Effector CD8-positive, alpha-beta T cell (primary cell): Measurements from ENCODE around the gene TRIM62.

Experiments
- DNase-seq: peaks from one replicate; lab custom pipeline; 2025; lab: John Stamatoyannopoulos, UW

TRIM62 gene

DNA sequence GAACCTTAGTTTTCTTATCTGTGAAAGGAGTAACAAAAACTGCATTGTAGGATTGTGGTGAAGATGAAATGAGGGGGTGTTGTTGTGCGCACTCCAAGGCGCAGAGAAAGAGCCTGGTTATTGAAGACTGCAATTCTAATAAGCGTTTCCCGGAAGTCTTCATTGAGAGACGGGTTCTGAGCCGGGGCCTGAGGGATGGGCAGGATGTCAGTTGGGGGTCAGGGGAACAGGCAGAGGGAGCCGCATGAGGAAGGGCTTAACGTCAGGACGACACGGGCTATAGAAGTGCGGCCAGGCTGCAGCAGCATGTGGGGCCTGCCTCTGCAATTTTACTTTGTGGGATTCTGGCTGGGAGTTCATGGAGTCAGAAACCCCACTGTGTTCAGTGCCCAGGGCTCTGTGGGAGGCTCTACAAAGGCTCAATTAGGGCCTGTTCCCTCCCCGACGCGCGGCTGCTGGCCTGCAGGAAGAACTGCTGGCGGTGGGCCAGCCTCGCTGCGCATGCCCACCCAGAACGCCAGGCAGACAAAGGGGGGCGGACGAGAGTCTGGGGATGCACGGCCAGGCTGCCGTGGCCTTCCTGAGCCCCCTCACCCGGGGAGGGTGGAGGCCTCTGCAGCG is 20.7 kb downstream of the TRIM62 start:
- DNase-seq: no peak

DNA sequence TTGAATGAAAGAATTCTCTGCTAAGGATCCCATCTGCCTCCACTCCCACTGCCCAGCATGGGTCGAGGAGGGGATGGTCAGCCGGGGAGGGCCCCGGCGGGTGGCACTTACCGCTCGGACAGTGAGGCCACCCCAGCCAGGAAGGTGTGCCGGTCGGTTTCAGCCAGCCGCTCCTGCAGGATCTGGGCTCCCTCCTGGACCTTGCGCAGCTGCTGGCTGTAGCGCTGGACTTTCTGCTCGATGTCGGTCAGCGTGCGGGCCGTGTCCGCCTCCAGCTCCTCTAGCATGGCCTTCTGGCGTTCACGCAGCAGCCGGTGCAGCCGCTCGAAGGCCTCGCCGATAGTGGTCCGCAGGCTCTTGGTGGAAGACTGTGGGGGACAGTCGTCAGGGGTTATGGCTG is 22.3 kb downstream of the TRIM62 start:
- no peak for DNase-seq

DNA sequence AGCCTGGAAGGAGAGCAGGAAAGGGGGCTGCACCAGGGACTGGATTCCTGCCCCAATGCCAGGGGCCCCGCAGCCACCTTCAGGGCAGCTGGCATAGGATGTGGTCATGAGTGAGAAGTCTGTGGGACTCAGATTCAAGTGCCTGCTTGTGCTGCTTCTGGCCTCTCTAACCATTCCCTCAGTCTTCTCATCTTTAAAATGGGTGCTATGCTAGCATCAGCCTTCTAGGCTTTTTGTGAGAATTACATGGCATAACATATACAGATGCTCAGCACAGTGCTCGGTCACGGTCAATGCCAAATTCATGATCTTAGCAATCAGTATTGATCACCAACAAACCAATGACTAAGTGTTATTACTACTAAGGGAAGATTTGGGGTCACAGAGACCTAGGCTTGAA is 23.5 kb downstream of the TRIM62 start:
- DNase-seq: no peak

DNA sequence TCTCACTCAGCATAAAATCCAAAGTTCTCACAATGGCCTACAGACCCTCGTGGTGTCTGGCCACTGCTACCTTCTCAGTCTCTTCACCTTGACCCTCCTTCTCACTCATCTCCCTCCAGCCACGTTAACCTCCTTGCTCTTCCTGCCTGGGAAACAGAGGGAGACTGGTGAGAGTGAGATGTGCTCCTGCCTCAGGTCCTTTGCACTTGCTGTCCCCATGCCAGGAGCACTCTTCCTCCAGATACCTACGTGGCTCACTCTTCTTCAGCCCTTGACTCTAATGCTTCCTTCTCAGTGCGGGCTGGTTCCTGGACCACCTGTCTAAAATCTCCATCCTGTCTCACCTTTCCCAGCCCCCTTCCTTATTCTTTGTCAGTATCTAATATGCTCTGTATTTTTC is 24.7 kb downstream of the TRIM62 start:
- DNase-seq: no peak

DNA sequence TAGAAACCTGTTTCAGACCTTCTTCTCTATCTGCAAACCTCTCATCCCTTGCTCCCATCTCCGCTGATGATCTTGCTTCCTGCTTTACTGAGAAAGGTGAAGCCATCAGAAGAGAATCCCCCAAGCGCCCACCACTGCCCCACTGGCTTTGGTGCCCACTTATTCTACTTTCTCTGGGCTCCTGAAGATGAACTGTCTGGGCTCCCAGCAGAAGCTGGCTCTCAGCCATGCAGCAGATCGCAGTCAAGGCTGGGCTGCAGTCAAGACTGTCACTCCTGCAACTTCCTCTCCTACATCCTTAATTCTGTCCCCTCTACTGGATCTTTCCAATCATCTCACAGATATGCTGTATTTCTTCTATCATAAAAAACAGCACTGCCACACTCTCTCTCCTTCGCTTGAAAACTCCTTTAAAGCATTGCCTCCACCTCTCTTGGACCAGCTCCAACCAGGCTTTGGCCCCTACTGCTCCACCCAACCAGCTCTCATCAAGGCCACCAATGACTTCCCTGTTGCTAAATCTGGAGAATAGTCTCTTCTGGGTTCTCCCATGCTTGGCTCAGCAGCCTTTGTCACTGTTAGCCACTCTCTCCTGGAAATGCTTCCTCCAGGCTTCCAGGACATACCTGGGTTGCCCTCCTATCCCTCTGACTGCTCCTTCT is 25.8 kb downstream of the TRIM62 start:
- DNase-seq: no peak

DNA sequence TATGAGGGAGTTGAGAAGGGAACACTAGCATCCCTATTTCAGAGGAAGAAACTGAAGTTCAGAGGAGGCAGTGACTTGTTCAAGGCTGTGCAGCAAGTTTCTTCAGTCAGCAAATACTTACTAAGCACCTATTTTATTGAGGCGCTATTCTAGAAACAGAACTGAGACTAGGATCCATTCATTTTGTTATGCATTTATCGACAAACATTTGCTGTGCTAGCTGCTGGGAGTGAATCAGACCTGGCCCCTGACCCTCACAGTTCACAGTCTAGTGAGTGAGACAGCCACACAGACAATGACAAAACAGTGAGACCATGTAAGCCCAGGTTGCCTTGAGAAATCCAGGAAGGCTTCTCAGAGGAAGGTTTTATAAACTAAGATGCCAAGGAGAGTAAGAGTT is 28.2 kb downstream of the TRIM62 start:
- no peak for DNase-seq

DNA sequence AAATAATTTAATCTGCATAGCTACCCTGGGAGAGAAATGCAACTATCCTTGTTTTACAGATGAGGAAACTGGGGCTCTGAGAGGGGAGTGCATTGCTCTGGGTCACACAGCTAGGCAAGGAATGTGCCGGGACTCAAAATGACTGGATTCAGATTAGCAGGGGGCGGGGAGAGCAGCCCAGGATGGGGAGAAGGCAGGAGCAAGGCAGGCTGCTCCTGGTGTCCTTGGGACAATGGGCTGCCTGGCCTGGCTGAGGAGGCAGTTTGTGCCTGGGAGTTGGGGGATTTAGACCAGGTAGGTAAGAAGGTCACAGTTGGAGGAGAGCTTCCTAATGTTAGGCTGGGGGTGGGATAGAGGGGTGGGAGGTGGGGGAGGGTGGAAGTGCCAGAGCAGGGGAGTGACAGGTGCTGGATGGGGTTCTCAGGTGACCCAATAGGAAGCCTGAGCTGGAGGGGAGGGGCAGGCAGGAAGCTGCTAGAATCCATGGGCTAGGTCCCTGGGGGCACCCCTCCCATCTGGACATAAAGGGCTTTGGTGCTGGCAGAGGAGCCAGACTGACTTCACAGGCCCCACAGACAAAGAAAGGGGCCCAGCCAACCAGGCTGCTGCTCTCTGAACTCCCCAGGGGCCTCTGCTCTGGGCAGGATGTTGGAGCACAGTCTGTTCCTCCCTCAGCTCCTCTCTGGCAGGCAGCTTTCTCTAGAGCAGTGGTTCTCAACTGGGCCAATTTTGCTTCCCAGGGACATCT is 29.0 kb downstream of the TRIM62 start:
- no peak for DNase-seq

DNA sequence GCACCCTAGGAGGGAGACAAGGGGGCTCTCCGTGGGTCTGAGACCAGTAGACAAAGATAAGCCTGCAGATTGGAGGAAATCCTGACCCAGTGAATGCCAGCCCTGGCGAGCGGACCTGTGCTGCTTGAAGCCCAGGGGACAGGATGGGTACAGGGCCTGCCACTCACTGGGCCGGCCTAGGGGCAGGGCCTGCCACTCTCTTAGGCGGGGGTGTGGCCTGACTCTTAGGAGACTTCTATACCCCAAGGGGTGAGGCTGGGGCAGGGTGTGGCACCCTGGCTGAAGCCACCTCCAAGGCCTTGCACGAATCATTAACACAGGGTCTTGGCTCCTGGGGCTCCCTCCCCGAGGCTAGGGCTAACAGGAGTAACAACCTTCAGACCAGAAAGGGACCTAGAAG is 30.7 kb downstream of the TRIM62 start:
- no peak for DNase-seq

DNA sequence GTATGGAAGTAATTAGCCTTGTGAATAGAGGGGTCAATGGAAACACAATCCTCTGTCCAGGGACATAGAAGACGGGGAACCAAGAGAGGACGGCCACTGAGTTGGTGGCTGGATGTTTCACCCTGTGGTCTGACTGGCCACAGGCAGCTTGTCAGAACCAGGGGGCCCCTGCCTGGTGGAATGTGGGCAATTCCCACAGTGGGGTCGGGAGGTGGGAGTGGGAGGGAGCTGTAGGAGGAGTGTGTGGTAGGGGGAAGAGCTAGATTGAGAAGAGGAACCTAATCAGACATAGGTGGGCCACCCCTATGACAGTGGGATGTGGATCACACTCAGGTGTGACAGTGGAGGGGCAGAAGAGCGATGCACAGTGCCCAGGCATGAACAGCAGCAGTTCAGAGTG is 31.3 kb downstream of the TRIM62 start:
- no peak for DNase-seq

DNA sequence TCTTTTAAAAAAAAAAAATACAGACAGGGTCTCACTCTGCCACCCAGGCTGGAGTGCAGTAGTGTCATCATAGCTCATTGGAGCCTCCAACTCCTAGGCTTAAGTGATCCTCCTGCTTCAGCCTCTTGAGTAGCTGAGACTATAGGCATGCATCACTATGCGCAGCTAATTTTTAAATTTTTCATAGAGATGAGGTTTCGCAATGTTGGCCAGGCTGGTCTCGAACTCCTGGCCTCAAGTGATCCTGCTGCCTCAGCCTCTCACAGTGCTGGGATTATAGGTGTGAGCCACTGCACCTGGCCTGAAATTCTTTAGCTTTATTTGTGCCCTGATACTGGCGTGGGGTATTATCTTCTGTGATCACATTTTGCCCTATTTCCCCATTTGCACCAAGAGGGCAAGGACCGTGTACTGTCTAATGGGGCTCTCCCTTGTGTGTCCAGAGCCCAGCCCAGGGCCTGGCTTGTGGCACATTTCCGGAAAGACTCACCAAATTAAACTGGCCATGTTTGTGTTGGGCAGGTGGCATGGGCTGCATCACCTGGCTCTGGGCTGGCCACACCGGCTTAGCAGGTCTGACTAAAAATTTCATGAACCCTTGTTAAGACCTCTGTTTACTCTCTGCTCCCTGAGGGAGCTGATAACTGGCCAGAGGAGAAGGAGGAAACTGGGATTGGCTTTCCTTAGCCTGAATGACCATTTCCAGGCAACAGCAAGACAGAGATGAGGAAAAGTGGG is 32.2 kb downstream of the TRIM62 start:
- no peak for DNase-seq

DNA sequence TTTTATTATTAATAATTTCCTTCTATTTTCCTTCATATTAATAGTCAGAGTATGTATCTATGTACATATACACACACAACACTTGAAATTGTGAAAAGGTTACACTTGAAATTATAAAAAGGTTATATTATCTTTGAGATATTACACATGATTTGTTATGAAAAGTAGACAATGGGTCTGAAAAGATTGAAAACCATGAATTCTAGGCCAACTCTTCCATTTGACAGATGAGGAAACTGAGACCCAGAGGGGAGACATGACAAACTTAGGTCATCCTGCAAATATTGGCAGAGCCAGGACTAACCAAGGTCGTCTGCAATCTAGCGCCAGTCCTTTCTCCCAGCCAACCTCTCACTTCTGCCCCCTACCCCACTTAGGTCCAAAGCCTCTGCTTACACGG is 33.2 kb downstream of the TRIM62 start:
- DNase-seq: no peak

DNA sequence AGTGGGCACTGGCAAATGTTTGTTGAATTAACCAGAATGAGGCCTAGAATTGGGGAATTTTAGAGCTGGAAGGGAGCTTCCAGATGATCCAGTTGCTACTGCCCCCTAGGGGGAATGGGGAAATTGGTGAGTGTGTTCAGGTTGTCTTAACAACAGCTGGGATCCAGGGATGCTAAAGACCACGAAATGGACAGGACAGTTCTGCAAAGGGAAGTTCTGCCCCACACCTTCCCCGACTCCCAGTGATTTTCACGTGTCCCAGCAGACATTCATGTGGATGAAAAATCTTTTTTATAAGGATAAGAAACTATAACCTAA is 33.9 kb downstream of the TRIM62 start:
- no peak for DNase-seq

DNA sequence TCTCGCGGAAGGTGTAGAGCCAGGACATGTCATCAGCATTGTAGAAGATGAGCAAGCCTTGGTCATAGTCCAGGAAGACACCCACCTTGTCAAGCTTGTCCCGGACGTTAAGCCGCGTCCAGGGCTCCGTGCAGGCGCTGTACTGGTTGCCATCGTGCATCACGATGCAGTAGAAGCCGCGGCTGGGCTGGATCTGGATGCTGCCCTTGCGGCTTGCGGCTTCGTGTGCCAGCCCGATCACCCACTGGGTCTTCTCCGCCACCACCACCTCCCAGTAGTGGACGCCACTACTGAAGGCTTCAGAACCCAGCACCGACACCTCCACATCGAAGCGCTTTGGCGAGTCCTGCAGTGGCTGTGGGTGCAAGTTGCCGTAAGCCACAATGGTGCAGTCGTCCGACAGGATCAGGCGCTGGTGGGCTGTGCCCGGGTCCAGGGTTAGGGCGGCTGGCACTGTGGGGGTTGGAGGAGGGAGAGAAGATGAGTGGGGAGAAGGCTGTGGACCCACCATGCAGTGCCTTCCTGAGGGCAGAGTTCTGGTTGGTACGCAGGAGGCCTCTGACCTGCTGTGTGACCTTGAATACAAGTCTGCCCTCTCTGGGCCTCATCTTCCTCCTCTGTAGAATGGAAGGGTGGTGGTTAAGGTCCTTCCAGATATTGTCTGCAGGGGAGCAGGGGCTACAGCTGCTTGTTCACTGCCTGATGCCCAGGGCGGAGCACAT is 34.4 kb downstream of the TRIM62 start:
- no peak for DNase-seq

DNA sequence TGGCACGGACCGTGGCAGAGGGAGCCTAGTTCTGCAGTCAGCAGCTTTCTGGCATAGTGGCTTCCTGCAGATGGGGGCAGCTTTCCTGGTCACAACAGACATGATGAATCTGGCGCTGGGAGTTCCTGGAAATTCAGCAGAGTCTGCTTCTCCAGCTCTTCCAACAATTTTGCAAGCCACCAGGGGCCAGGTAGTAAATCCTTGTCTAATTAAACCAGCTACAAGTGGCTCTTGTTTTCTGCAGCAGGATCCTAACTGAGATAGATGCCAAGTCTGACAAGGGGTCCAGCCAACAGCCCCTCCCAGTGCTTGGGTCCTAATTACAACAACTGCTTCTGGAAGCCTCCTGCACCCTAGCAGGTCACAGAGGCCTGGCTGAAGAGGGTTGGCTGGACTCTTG is 35.8 kb downstream of the TRIM62 start:
- no peak for DNase-seq

DNA sequence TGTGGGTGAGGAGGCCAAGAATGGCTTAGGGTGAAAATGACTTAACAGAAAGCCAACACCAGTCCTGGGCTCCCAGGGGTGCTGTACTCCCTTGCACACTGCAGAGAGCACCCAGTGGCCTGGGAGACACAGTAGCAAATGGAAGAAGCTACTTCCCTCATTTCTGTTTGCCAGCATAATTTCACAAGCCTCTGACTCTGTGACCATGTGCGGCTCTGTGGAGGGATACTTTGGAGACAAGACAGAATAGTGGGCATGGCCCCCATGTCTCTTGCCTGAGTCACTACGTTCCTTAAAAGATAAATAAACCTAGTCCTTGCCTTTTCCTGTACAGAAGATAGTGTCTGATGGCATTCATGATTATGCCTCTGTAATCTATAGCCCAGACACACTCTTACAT is 38.1 kb downstream of the TRIM62 start:
- DNase-seq: no peak

DNA sequence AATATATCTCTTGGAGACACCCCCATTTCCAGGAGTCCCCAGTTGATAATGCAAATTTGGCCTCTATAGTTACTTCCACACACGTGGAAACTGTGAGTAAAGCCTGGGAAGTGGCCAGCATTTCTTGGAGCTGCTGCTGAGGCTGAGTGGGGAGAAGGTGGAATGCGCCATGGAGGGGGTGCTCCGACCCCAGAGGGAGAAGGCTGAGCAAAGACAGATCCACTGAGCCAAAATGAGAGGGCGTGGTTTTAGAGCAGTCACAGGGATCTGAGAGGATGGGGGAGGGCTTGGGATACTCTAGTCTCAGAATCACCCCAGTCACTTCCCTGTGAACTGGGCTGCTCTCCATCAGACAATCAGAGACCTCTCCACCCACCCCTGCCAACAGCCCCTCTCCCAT is 38.7 kb downstream of the TRIM62 start:
- DNase-seq: no peak

DNA sequence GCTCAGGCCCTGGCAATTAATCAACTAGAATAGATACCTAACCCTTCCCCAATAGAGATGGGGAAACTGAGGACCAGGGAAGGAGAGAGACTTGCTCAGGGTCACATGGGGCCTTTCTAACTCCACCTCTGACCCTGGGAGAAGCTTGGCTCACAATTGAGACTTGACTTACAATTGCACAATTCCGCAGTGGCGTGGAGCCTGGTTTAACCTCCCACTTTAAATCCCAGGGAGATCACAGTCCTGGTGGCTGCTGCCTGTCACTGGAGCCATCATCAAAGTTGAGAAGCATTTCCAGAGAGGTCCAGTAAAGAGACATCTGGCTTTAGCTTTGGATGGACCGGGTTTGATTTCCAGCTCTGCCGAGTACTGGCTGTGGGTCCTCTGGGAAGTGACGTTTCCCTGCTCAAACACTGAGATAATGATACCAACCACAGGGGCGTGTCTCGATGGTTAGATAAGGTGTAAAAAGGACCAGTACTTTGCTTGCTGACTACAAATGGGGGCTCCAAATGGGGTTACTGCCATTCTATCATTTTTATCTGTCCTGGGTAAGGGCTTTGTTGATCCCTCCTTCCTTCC is 39.3 kb downstream of the TRIM62 start:
- no peak for DNase-seq

DNA sequence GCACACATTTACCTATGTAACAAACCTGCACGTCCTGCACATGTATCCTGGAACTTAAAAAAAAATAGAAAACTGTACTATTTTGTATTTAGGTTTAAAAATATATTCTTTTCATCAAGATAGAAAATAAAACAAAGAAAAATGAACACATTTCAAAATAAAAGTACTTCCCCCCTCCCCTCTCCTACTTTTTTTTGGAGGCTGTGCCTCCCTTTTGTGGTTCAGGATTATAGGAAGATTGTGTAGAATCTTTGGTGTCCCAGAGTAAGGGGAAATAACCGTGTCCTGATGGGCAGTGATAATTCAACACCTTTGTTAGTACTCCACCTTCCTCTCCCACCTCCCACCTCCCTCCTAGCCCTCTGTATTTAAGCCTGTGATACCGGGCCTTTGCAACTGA is 40.1 kb downstream of the TRIM62 start:
- no peak for DNase-seq

DNA sequence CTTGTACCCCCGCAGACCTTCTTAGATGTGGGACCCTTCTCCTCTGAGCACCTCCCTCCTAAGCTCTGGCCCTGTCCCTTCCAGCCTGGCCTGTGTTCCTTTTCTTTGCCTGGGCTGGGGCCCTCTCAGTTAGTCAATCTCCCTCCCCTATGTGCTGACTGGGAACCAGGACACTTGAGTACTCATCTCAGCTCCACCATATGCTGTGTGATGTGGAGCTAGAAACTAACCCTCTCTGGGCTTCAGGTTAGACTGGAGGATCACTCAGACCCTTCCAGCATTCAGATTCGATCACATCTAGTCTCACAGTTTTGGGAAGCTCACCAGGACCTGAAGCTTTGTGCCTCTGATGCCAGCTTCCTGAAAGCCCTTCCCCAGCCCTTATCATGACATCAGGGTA is 40.6 kb downstream of the TRIM62 start:
- DNase-seq: no peak

DNA sequence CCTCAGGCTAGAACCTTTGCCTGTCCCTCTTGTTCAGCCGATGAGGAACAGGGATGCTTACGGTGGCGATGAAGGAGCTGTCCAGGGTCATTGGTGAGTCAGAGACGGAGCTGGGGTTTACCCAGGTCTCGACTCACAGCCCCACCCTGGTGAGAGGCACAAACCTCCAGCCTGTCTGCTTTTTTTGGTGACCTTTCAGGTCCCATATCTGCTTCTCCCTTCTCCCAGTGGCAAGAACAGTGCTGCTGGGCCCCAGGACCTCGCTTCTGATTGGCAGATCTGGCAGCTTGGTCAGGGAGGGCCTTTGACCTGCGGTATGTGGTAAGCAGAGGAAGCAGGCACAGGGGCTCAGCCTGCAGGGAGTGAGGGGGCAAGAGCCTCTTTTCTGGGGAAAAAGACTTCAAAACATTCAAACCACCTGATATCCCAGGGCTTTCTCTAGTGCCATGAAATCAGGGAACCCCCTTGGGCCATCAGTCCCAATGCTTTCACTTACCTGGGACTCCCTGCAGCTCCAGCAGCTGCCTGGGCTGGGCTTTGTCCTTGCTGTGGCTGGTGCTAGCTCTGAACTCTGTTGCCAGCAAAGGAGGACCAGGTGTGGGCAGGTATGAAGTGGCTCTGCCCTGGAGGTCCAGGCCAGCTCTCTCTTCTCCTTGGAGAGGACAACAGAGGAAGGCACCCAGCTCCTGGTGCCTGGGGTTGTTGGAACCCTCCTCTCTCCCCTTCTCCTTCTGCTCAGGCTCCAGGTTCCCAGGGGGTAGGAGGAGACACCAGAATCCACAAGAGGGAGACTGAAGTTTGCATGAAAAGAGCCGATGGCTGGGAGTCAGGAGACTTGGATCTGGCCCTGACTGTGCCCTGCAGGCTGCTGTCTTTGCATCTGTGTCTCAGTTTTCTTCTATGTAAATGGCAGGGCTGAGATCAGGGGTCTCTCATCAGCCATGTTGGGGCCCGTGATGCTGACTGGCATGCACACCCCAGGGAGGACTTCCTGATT is 41.4 kb downstream of the TRIM62 start:
- no peak for DNase-seq

DNA sequence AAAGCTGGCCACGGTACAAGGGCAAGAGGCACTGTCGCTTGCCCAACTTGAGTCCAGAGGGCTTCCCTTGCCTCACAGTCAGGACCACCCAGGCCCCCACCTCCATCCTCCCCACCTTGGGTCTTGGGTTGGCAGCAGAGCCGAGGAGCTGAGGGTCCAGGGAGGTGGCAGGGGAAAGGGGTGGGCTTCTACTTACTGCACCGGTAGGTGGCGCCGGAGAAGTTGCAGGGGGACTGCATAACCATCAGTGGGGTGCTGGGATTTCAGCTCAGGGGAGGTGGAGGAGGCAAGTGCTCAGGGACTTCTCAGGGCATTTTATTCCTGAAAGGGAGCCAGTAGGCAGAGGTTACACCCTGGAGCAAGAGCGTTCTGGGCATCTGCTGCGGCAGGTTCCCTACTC is 44.0 kb downstream of the TRIM62 start:
- peak; percentile 18 for DNase-seq
